NCI-H1105 treated with DMSO at 0.1 percent for 48 hours (cell line): Measurements from ENCODE around the gene FHOD1.

ENCODE experiments used
- DNase-seq: peaks from one replicate; lab custom pipeline; 2025; lab: John Stamatoyannopoulos, UW

The FHOD1 gene

GRCh38 chr16:67234180-67234597 lies 13.1 kb downstream of the FHOD1 start:
- DNase-seq = no peak

GRCh38 chr16:67233596-67233995 lies 13.7 kb downstream of the FHOD1 start:
- DNase-seq = no peak

GRCh38 chr16:67230809-67231660 lies 16.2 kb downstream of the FHOD1 start:
- no peak for DNase-seq

GRCh38 chr16:67229906-67230808 lies 17.1 kb downstream of the FHOD1 start:
- DNase-seq = no peak

GRCh38 chr16:67228905-67229304 lies 18.4 kb downstream of the FHOD1 start:
- DNase-seq = no peak

- DNase-seq = no peak
Observed at GRCh38 chr16:67228034-67228785, 19.1 kb downstream of the FHOD1 start.

GRCh38 chr16:67227567-67227921 lies 19.7 kb downstream of the FHOD1 start:
- DNase-seq = no peak

- peak; percentile 90 for DNase-seq
Observed at GRCh38 chr16:67226804-67227566, 20.3 kb downstream of the FHOD1 start, which contains the start of gene TMEM208. Gene TMEM208, plus strand, starts transcription at chr16:67227130. Its CDS starts 89 bp downstream, at chr16:67227219.

- no peak for DNase-seq
Observed at GRCh38 chr16:67226295-67226803, 20.9 kb downstream of the FHOD1 start.

- no peak for DNase-seq
Observed at GRCh38 chr16:67223992-67224391, 23.3 kb downstream of the FHOD1 start.

GRCh38 chr16:67216612-67217490 lies 30.4 kb downstream of the FHOD1 start:
- no peak for DNase-seq

GRCh38 chr16:67215706-67216105 lies 31.6 kb downstream of the FHOD1 start:
- DNase-seq = no peak

- DNase-seq = no peak
Observed at GRCh38 chr16:67213197-67214019, 33.9 kb downstream of the FHOD1 start.

- no peak for DNase-seq
Observed at GRCh38 chr16:67212766-67213165, 34.5 kb downstream of the FHOD1 start.

GRCh38 chr16:67211674-67212073 lies 35.6 kb downstream of the FHOD1 start:
- DNase-seq = no peak

- DNase-seq = no peak
Observed at GRCh38 chr16:67210069-67210937, 37.0 kb downstream of the FHOD1 start.

- no peak for DNase-seq
Observed at GRCh38 chr16:67209565-67209964, 37.7 kb downstream of the FHOD1 start.
